GM12878 (cell line): ENCODE measurements around the gene CCND2. TPM values are rescaled to one million over a fixed set of nuclear protein-coding genes. Genes with fewer than 3 reads are reported as not detected.

Experiments used
- CTCF ChIP-seq, 3 experiments: IDR thresholded peaks in 2 of 3; conservative IDR thresholded peaks in 1 of 3; 2 replicates each; pipeline ENCODE4 v1.5.1; 2011; ENCODE audit warnings: low read depth in 3 of 3, low read length in 3 of 3, mild to moderate bottlenecking in 3 of 3, control low read depth in 2 of 3, moderate library complexity in 2 of 3, inconsistent platforms in 1 of 3, mixed read lengths in 1 of 3; ENCODE audit not compliant: control insufficient read depth in 2 of 3, insufficient read depth in 1 of 3; ENCODE audit errors: extremely low read depth in 1 of 3
- STAT3 ChIP-seq: IDR thresholded peaks from 2 replicates; pipeline ENCODE4 v1.6.1; 2011; ENCODE audit warnings: low read depth, low read length, improper control_type of control experiment
- USF2 ChIP-seq: IDR thresholded peaks from 2 replicates; pipeline ENCODE4 v1.6.1; 2011; ENCODE audit warnings: low read depth, low read length, improper control_type of control experiment, borderline replicate concordance
- ZBTB4 ChIP-seq: fragments of 450-650 bp; formaldehyde crosslinking; IDR thresholded peaks from 2 replicates; pipeline ENCODE4 v1.4.0; 2022; ENCODE audit warnings: mild to moderate bottlenecking, moderate library complexity
- ZNF207 ChIP-seq: fragments of 450-650 bp; IDR thresholded peaks from 2 replicates; pipeline ENCODE4 v1.6.1; 2014; ENCODE audit warnings: antibody characterized with exemption, mild to moderate bottlenecking, borderline replicate concordance
- polyA plus RNA-seq, 11 experiments: library from polyadenylated mRNA; depleted of rRNA in 4 of 11; unstranded in 6 of 11; stranded (reverse) in 5 of 11; fragments of >200 nt; fragmentation: Nextera tagmentation in 4 of 11; fragmentation: Illumina TruSeq in 1 of 11; extraction: Ambion mirVana in 4 of 11; extraction: Trizol in 1 of 11; gene quantifications; 1 replicate in 1 of 11; 2 replicates in 10 of 11; pipeline versions ENCODE4 v1.2.1 to v1.2.3, GENCODE V29; 2011 to 2016; ENCODE audit warnings: inconsistent platforms in 2 of 11, missing spikeins in 2 of 11, low read depth in 1 of 11
- total RNA-seq, 4 experiments: library from RNA; depleted of rRNA in 3 of 4; stranded (reverse); fragments of >200 nt in 3 of 4; fragmentation: Illumina TruSeq in 1 of 4; extraction: Trizol in 1 of 4; gene quantifications; 2 replicates each; pipeline versions ENCODE4 v1.2.1 to v1.2.3, GENCODE V29; 2013 to 2021

The CCND2 gene
- total and polyA plus RNA-seq, 10 of the 15 experiments (the other 5 are each of a cell fraction or from before 2014, with no cell fraction given), result 30.1 to 263 (median 152) TPM

GRCh38 chr12:4320497-4320852 lies 46.9 kb downstream of the CCND2 start (continued):
- TF ChIP-seq CTCF (IDR thresholded peaks at IDR 0.05 in 2 of 3, conservative IDR thresholded peaks at IDR 0.05 in 1 of 3; ENCODE audit: control insufficient read depth in 2 of 3, extremely low read depth in 1 of 3, insufficient read depth in 1 of 3, low read depth in 3 of 3, low read length in 3 of 3), result no peak
- TF ChIP-seq ZBTB4 (CRISPR knock-in tag), result no peak
- no peak for TF ChIP-seq ZNF207
- TF ChIP-seq USF2, result no peak
- no peak for TF ChIP-seq STAT3
